C4-2B (cell line): ENCODE measurements around the gene TXNIP.

Experiments
- ZFX ChIP-seq: fragments of 450-650 bp; IDR thresholded peaks from 2 replicates; pipeline ENCODE4 v1.6.1; 2017
- TF ChIP-seq, protein P1 (sequence below): fragments of 450-650 bp; conservative IDR thresholded peaks from 2 replicates; pipeline ENCODE4 v1.5.1; 2017; ENCODE audit warnings: mild to moderate bottlenecking

DNA sequence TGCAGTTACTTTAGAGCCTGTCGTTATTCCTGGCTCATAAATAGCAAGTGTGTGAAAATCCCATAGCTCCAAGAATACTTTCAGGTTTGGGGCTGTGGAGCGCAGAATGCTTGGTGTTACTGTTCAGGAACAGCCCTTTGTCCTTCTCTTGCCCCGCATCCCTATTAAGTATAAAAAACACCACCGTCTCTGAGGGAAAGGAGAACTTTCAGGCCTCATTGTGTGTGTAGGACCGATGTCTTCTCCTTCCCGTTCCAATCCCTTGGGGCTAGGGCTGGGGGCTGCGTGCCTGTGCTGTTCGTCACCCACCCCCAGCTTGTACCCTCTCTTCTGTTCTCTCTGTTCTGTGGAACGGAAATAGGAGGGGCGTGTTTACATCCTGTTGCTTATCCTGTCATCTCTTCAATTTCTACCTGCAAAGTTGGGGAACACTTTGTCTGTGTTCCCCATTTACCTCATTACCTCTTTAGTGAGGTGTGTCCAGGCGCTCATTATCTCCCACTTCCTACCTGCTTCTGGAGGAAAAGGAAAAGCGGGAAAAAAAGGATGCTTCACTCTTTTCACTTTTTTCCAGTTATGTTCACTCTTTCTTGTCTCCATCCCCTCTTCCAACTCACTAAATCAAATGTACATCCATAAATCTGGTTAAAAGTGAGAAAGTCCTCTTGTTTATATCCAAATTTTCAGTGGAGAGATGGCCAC lies 788 bp upstream of the TXNIP start:
- TF ChIP-seq, protein P1, sequence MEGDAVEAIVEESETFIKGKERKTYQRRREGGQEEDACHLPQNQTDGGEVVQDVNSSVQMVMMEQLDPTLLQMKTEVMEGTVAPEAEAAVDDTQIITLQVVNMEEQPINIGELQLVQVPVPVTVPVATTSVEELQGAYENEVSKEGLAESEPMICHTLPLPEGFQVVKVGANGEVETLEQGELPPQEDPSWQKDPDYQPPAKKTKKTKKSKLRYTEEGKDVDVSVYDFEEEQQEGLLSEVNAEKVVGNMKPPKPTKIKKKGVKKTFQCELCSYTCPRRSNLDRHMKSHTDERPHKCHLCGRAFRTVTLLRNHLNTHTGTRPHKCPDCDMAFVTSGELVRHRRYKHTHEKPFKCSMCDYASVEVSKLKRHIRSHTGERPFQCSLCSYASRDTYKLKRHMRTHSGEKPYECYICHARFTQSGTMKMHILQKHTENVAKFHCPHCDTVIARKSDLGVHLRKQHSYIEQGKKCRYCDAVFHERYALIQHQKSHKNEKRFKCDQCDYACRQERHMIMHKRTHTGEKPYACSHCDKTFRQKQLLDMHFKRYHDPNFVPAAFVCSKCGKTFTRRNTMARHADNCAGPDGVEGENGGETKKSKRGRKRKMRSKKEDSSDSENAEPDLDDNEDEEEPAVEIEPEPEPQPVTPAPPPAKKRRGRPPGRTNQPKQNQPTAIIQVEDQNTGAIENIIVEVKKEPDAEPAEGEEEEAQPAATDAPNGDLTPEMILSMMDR: no peak
- TF ChIP-seq ZFX: no peak
